Dendritic cell treated with granulocyte-macrophage colony-stimulating factor and Interleukin-4, amounts not matched to agents 40 ng/mL and 50 ng/mL, for 4 days (primary cell): ENCODE results near the gene AGPAT3.
"Not testable (repeated sequence)": the region's sequence is repeated elsewhere in the genome, so short reads cannot be mapped to it uniquely, and the experiment has no call there.

ENCODE experiments used
- H3K27ac Mint-ChIP-seq: one replicate; pipeline ENCODE4 v1.8.0; 2022; ENCODE audit warnings: mild to moderate bottlenecking, mixed read lengths
- H3K27me3 Mint-ChIP-seq: one replicate; pipeline ENCODE4 v1.8.0; 2022; ENCODE audit warnings: mild to moderate bottlenecking, mixed read lengths
- H3K36me3 Mint-ChIP-seq: one replicate; pipeline ENCODE4 v1.8.0; 2022; ENCODE audit warnings: low read depth, mixed read lengths
- H3K4me1 Mint-ChIP-seq: one replicate; pipeline ENCODE4 v1.8.0; 2022; ENCODE audit warnings: low read depth, mixed read lengths
- H3K4me3 Mint-ChIP-seq: one replicate; pipeline ENCODE4 v1.8.0; 2022; ENCODE audit warnings: mild to moderate bottlenecking, moderate library complexity, mixed read lengths
- H3K9me3 Mint-ChIP-seq: one replicate; pipeline ENCODE4 v1.8.0; 2022; ENCODE audit warnings: mixed read lengths
- intact Hi-C: fragments of 100-400 bp; cut with micrococcal nuclease; formaldehyde crosslinking; loops from one replicate; pipeline ENCODE4 v1.15.0; 2022

Gene AGPAT3

DNA sequence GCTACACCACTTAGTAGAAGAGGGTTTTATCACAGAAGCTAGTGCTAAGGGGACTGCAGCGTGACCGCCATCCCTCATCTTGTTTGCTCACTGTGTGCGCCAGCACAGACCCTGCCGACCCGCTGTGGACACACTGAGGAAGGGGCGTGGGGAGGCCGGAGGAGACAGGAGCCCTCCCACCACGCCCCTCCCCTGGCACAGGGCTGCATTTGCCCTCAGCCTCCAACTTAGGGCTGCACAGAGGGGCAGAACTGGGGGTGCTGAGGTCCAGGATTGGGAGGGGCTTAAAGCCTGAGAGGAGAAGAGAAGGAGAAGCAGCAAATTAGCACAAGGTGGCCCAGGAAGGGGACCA lies 38.4 kb upstream of the AGPAT3 start:
- no peaks in the 10 kb centered on the region for H3K36me3 Mint-ChIP-seq
- no peak overlapping the region for H3K4me3 Mint-ChIP-seq
- no peaks in the 10 kb centered on the region for H3K9me3 Mint-ChIP-seq
- H3K27ac Mint-ChIP-seq: peak overlapping the region; percentile 6
- intact Hi-C loops: no loop called here
- H3K27me3 Mint-ChIP-seq: peaks cover 24% of the 10 kb centered on the region
- peaks cover 65% of the 10 kb centered on the region for H3K4me1 Mint-ChIP-seq

DNA sequence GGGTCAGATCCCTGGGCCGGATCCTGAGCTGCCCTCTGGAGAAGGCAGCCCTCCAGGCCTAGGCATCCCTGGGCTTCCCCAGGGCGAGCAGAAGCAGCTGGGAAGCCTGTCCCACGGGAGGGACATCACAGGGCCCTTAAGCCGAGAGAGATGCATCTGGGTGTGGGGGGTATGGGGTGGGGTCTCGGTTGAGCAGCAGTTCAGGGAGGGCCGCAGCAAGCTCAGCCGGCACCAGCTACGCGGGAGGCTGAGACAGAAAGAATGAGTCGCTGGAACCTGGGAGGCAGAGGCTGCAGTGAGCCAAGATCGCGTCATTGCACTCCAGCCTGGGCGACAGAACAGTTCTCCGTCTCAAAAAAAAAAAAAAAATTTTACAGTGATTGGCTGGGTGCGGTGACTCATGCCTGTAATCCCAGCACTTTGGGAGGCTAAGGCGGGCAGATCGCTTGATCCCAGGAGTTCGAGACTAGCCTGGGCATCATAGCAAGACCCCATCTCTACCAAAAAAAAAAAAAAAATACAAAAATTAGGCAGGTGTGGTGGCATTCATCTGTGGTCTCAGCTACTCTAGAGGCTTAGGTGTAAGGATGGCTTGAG lies 37.9 kb upstream of the AGPAT3 start:
- H3K4me3 Mint-ChIP-seq: no peak overlapping the region
- H3K36me3 Mint-ChIP-seq: no peaks in the 10 kb centered on the region
- no peaks in the 10 kb centered on the region for H3K9me3 Mint-ChIP-seq
- H3K27me3 Mint-ChIP-seq: peaks cover 24% of the 10 kb centered on the region
- peaks cover 65% of the 10 kb centered on the region for H3K4me1 Mint-ChIP-seq
- intact Hi-C loops: no loop called here
- H3K27ac Mint-ChIP-seq: peak overlapping the region; percentile 6

DNA sequence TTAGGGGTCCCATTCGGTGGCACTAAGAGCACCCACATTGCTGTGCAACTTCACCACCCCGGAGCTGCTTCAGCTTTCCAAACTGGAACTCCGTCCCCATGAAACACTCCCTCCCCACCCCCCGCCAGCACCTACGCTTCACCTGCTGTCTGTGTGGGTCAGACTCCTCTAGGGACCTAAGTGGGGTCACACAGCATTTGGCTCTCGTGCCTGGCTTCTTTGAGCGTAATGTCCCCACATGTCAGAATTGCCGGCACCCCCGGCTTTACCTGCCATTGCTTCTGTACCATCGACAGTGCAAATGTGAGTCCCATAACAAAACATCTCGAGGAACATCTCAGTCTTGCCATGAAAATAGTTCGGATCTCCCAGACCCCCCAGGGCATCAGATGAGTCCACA lies 35.9 kb upstream of the AGPAT3 start:
- peaks cover 74% of the 10 kb centered on the region for H3K4me1 Mint-ChIP-seq

DNA sequence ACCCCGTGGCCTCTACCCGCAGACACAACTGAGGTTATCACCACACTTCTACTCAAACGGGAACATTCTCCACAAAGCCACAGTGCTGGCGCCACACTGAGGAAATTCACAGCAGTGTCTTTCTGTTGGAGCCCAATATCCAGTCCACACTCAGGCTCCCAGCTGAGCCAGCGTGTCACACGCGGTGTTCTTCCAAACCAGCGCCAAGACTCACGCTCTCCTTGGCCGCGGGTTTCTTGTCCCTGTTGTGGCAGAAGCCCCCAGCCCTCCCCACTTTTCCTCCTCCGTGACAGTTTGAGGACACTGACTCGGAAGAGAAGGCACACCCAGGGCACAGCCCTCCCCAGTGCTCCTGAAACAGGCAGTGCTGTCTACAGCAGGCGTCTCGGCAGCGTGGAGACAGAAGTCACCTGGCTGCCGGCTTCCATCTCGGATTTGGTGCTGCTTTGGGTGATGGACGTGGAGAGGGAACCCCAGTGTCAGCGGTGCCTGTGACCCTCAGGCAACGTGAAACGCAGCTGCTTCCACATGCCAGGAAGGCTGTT lies 35.4 kb upstream of the AGPAT3 start:
- Mint-ChIP-seq H3K4me1 (peaks cover 74% of the 10 kb centered on the region), H3K4me3 (no peak overlapping the region), H3K36me3 (peaks cover 10% of the 10 kb centered on the region), H3K9me3 (peaks cover 10% of the 10 kb centered on the region), H3K27ac (peak overlapping the region; percentile 47), H3K27me3 (peaks cover 26% of the 10 kb centered on the region)
- intact Hi-C loops: no loop called here

More for the DNA sequence above, 35.9 kb upstream of the AGPAT3 start:
- Mint-ChIP-seq H3K9me3 (peaks cover 9% of the 10 kb centered on the region), H3K27ac (peak overlapping the region; percentile 47), H3K27me3 (peaks cover 25% of the 10 kb centered on the region), H3K36me3 (peaks cover 8% of the 10 kb centered on the region), H3K4me3 (no peak overlapping the region)
- intact Hi-C loops: no loop called here

- H3K36me3 Mint-ChIP-seq: peaks cover 10% of the 10 kb centered on the region
- peaks cover 65% of the 10 kb centered on the region for H3K4me1 Mint-ChIP-seq
- H3K27ac Mint-ChIP-seq: no peak overlapping the region
- intact Hi-C loops: no loop called here
- no peak overlapping the region for H3K4me3 Mint-ChIP-seq
- peaks cover 22% of the 10 kb centered on the region for H3K27me3 Mint-ChIP-seq
- peaks cover 10% of the 10 kb centered on the region for H3K9me3 Mint-ChIP-seq
Measured at GRCh38 chr21:43832158-43832550, 32.9 kb upstream of the AGPAT3 start.

- Mint-ChIP-seq H3K36me3 (peaks cover 10% of the 10 kb centered on the region), H3K27me3 (peaks cover 22% of the 10 kb centered on the region), H3K27ac (no peak overlapping the region), H3K4me3 (no peak overlapping the region), H3K9me3 (peaks cover 10% of the 10 kb centered on the region), H3K4me1 (peaks cover 64% of the 10 kb centered on the region)
- intact Hi-C loops: no loop called here
Measured at GRCh38 chr21:43832648-43833047, 32.4 kb upstream of the AGPAT3 start.

DNA sequence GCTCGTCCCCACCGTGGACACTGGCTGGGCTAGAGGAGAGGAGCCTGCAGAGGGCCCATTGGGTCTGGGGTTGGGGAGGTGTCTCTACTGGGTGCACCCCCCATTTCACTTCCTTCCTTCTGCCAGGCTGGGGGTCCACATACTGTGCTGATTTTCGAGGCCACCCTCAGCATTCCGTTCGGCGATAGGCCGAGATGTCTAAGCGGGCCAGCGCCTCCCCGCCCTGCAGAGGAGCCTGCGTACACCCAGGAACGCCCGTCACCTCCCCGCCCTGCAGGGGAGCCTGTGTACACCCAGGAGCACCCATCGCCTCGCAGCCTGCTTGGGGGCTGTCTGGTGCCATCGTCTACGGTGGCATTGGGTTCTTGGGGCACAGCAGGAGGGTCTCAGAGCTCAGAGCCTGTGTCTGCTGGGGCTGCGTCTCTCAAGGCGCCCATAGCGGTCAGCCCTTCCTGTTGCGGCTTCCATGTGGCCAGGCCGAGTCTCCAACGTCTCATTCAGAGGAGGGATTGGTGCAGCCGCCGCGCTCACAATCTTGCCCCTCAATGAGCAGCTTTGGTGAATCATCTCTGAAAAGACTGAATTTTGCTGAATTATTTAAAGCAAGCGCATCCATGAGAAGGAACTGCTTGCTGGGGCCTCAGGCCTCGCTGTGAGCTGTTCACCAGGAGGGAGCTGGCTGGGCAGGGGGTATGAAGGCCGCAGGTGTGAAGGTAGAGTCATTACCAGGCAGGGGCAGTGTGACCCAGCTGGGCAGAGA lies 30.7 kb upstream of the AGPAT3 start:
- no peak overlapping the region for H3K4me3 Mint-ChIP-seq
- H3K4me1 Mint-ChIP-seq: peaks cover 64% of the 10 kb centered on the region
- H3K27ac Mint-ChIP-seq: peak overlapping the region; percentile 72
- peaks cover 26% of the 10 kb centered on the region for H3K27me3 Mint-ChIP-seq
- peaks cover 10% of the 10 kb centered on the region for H3K36me3 Mint-ChIP-seq
- H3K9me3 Mint-ChIP-seq: peaks cover 10% of the 10 kb centered on the region
- intact Hi-C loops: no loop called here

DNA sequence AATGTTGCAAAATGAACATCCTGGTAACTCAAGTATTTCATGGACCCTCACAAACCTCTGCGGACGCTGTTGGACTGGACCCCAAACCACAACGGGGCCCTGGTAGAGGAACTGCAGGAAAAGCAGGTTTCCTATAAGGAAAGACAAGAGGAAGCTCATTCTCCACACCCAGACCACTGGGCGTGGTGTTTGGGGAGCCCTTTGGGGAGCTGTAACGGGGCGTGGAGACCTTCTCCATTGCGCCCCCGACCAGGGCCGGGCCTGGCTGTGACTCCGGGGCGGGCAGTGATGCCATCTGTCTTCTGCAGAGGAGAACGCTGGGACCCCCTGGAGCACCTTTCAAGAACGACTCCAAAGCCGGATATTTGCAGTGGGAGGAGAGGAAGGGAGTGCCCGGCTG lies 30.0 kb upstream of the AGPAT3 start:
- intact Hi-C loops: no loop called here
- Mint-ChIP-seq H3K9me3 (peaks cover 10% of the 10 kb centered on the region), H3K27ac (peak overlapping the region; percentile 72), H3K27me3 (peaks cover 21% of the 10 kb centered on the region), H3K4me1 (peaks cover 57% of the 10 kb centered on the region), H3K4me3 (peak overlapping the region; percentile 55), H3K36me3 (peaks cover 10% of the 10 kb centered on the region)

GRCh38 chr21:43835861-43836260 lies 29.2 kb upstream of the AGPAT3 start:
- intact Hi-C loops: no loop called here
- H3K27ac Mint-ChIP-seq: peak overlapping the region; percentile 72
- H3K9me3 Mint-ChIP-seq: peaks cover 10% of the 10 kb centered on the region
- H3K4me3 Mint-ChIP-seq: no peak overlapping the region
- peaks cover 10% of the 10 kb centered on the region for H3K36me3 Mint-ChIP-seq
- peaks cover 16% of the 10 kb centered on the region for H3K27me3 Mint-ChIP-seq
- peaks cover 56% of the 10 kb centered on the region for H3K4me1 Mint-ChIP-seq

DNA sequence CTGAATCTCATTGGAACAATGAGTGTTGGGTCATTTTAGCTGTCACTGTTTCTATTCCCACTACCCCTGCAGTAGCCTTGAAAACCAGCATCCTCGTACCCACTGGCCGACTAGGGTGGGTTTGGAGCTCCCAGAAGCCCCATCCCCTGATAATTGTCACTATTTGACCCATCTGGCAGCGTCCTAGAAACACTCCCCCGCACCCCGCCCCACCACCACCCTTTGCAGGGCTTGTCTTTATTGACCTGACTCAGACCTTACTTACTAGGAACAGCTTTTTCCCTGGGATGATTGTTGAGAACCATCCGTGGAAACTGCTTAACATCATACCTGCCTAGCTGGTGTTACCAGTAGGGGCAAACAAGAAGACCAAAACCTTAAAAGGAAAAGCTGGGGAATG lies 28.4 kb upstream of the AGPAT3 start:
- H3K4me3 Mint-ChIP-seq: no peak overlapping the region
- no peak overlapping the region for H3K27ac Mint-ChIP-seq
- H3K36me3 Mint-ChIP-seq: peaks cover 10% of the 10 kb centered on the region
- intact Hi-C loops: no loop called here
- H3K27me3 Mint-ChIP-seq: peaks cover 9% of the 10 kb centered on the region
- peaks cover 51% of the 10 kb centered on the region for H3K4me1 Mint-ChIP-seq
- peaks cover 10% of the 10 kb centered on the region for H3K9me3 Mint-ChIP-seq

GRCh38 chr21:43840259-43840658 lies 24.8 kb upstream of the AGPAT3 start:
- no peaks in the 10 kb centered on the region for H3K36me3 Mint-ChIP-seq
- no peaks in the 10 kb centered on the region for H3K9me3 Mint-ChIP-seq
- peaks cover 7% of the 10 kb centered on the region for H3K27me3 Mint-ChIP-seq
- no peak overlapping the region for H3K4me3 Mint-ChIP-seq
- no peak overlapping the region for H3K27ac Mint-ChIP-seq
- peaks cover 39% of the 10 kb centered on the region for H3K4me1 Mint-ChIP-seq
- intact Hi-C loops: no loop called here

- no peaks in the 10 kb centered on the region for H3K36me3 Mint-ChIP-seq
- no peaks in the 10 kb centered on the region for H3K9me3 Mint-ChIP-seq
- peaks cover 7% of the 10 kb centered on the region for H3K27me3 Mint-ChIP-seq
- H3K4me3 Mint-ChIP-seq: peak overlapping the region; percentile 14
- intact Hi-C loops: no loop called here
- H3K27ac Mint-ChIP-seq: peak overlapping the region; percentile 83
- peaks cover 29% of the 10 kb centered on the region for H3K4me1 Mint-ChIP-seq
Measured at GRCh38 chr21:43842742-43843141, 22.3 kb upstream of the AGPAT3 start.

DNA sequence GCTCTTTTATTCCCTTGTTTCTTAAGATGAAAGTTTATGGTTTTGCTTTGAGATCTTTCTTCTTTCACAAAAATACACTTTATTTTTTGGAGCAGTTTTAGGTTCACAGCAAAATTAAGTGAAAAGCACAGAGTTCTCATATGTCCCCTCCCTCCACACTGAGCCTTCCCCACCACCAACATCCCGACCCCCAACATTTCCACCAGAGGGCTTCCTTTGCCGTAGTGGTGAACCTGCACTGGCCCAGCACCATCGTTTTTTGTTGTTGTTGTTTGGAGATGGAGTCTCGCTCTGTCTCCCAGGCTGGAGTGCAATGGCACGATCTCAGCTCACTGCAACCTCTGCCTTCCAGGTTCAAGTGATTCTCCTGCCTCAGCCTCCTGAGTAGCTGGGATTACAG lies 20.1 kb upstream of the AGPAT3 start:
- H3K9me3 Mint-ChIP-seq, H3K27me3 Mint-ChIP-seq, H3K36me3 Mint-ChIP-seq, intact Hi-C loops, H3K4me3 Mint-ChIP-seq: not testable (repeated sequence)
- Mint-ChIP-seq H3K27ac (peak overlapping the region; percentile 19), H3K4me1 (peaks cover 28% of the 10 kb centered on the region)

DNA sequence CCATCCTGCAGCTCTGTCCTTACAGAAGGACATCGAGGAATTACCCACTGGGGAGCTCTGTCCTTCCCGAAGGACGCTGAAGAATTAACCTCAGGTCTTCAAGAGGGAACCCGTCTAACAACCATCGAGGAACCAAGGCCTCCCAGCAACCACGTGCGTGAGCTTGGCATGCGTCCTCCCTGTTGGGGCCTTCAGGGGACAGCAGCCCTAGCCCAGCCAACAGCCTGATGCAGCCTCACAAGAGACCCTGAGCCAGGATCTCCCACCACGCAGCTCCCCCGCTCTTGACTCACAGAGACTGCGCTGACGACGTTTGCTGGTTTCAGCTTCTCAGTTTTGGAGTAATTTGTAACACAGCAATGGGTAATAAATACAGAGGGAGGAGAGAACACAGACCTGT lies 19.6 kb upstream of the AGPAT3 start:
- Mint-ChIP-seq H3K27me3 (no peaks in the 10 kb centered on the region), H3K27ac (no peak overlapping the region), H3K4me3 (no peak overlapping the region), H3K36me3 (no peaks in the 10 kb centered on the region), H3K4me1 (peaks cover 33% of the 10 kb centered on the region), H3K9me3 (peaks cover 1% of the 10 kb centered on the region)
- intact Hi-C loops: no loop called here
